Measurements from ENCODE around the gene ALDH1B1.

GRCh38 chr9:38363589-38363925 lies 28.9 kb upstream of the ALDH1B1 start:
- TF ChIP-seq CTCF (IDR thresholded peaks at IDR 0.05) (no peak), POLR2AphosphoS5 (IDR thresholded peaks at IDR 0.05) (no peak), POLR2A (IDR thresholded peaks at IDR 0.05; ENCODE audit: low read depth) (no peak), EP300 (IDR thresholded peaks at IDR 0.05) (no peak)
